HepG2 (cell line): ENCODE results near the gene CXCR5. TPM values are rescaled to one million over a fixed set of nuclear protein-coding genes. Genes with fewer than 3 reads are reported as not detected.

Source experiments
- ATAC-seq: fragments of 200-7000 bp; cut with Tn5 transposase; 3 replicates; pipeline ENCODE4 v1.9.1; 2020; ENCODE audit warnings: mild to moderate bottlenecking, moderate library complexity
- BruUV-seq: library from RNA; stranded (reverse); fragments of 400-500 nt; replicated peaks from 2 replicates; lab custom pipeline; 2021; lab: Mats Ljungman, UMichigan
- CTCF ChIA-PET: fragments of 300-600 bp; formaldehyde crosslinking; extraction: SDS; loops from one replicate; lab custom pipeline; 2021; ENCODE audit warnings: low total read pairs, inconsistent platforms, low intra/inter-chr PET ratio; lab: Yijun Ruan, JAX
- POLR2A ChIA-PET: fragments of 350-600 bp; sonication (Branson Sonifier 250); formaldehyde crosslinking; loops from one replicate; lab custom pipeline; 2020; ENCODE audit warnings: antibody characterized with exemption, inconsistent platforms; lab: Yijun Ruan, JAX
- DNase-seq: peaks from one replicate; pipeline ENCODE4 v3.0.0-alpha.2; 2015; ENCODE audit warnings: low spot score
- FAIRE-seq: peaks from 3 replicates; lab custom pipeline; 2011; peaks lifted over from hg19 to GRCh38; lab: Jason Lieb, UNC
- H2AFZ ChIP-seq: one replicate; pipeline ENCODE4 v1.6.1; 2011; ENCODE audit warnings: low read length, inconsistent platforms
- H3K27ac ChIP-seq: fragments of 300-600 bp; 3 replicates; pipeline ENCODE4 v1.8.0; 2011; ENCODE audit warnings: mixed run types, mild to moderate bottlenecking, mixed read lengths, low read length, inconsistent platforms; ENCODE audit not compliant: insufficient read depth; ENCODE audit errors: extremely low read length
- H3K27me3 ChIP-seq, 2 experiments: fragments of 200-600 bp in 1 of 2; 2 replicates in 1 of 2; 3 replicates in 1 of 2; pipeline versions ENCODE4 v1.6.0 to v1.8.0; 2011; ENCODE audit warnings: low read length in 2 of 2, mild to moderate bottlenecking in 2 of 2, moderate library complexity in 2 of 2, inconsistent platforms in 1 of 2; ENCODE audit not compliant: insufficient read depth in 2 of 2, control insufficient read depth in 1 of 2
- H3K36me3 ChIP-seq, 2 experiments: fragments of 200-600 bp in 1 of 2; replicated peaks in 1 of 2; 2 replicates in 1 of 2; 3 replicates in 1 of 2; pipeline versions ENCODE4 v1.5.1 to v1.8.0; 2011; ENCODE audit warnings: low read length in 2 of 2, inconsistent platforms in 1 of 2; ENCODE audit not compliant: insufficient read depth in 2 of 2, control insufficient read depth in 1 of 2
- H3K4me1 ChIP-seq: 2 replicates; pipeline ENCODE4 v1.5.1; 2012; ENCODE audit warnings: low read length, inconsistent platforms; ENCODE audit not compliant: insufficient read depth
- H3K4me2 ChIP-seq: 2 replicates; pipeline ENCODE4 v1.6.0; 2011; ENCODE audit warnings: low read depth, low read length, inconsistent platforms
- H3K4me3 ChIP-seq, 3 experiments: fragments of 200-600 bp in 1 of 3; sonication (generic), shearing (Covaris generic) in 1 of 3; replicated peaks in 1 of 3; 2 replicates each; pipeline ENCODE4 v1.5.1; 2011 to 2016; ENCODE audit warnings: low read length in 3 of 3, inconsistent platforms in 2 of 3, low read depth in 2 of 3, mild to moderate bottlenecking in 2 of 3, control low read depth in 1 of 3, mixed read lengths in 1 of 3; ENCODE audit not compliant: insufficient read depth in 1 of 3
- H3K79me2 ChIP-seq: one replicate; pipeline ENCODE4 v1.6.1; 2011; ENCODE audit warnings: low read length, inconsistent platforms; ENCODE audit not compliant: insufficient read depth
- H3K9ac ChIP-seq: 2 replicates; pipeline ENCODE4 v1.6.0; 2011; ENCODE audit warnings: mild to moderate bottlenecking, low read depth, low read length, inconsistent platforms; ENCODE audit not compliant: insufficient read depth
- H3K9me3 ChIP-seq: 2 replicates; pipeline ENCODE4 v1.5.1; 2012; ENCODE audit warnings: mild to moderate bottlenecking, low read length
- H4K20me1 ChIP-seq: 2 replicates; pipeline ENCODE4 v1.6.0; 2011; ENCODE audit warnings: inconsistent platforms, mild to moderate bottlenecking, low read length, moderate library complexity; ENCODE audit not compliant: insufficient read depth
- CTCF ChIP-seq: sonication (generic); formaldehyde crosslinking; IDR thresholded peaks from 2 replicates; pipeline ENCODE4 v1.5.0; 2020; ENCODE audit warnings: mild to moderate bottlenecking, missing genetic modification reagents, moderate library complexity
- DPF2 ChIP-seq: sonication (generic); formaldehyde crosslinking; IDR thresholded peaks from 2 replicates; pipeline ENCODE4 v1.4.0; 2020; ENCODE audit warnings: mild to moderate bottlenecking, low read depth, missing genetic modification reagents, borderline replicate concordance
- FOXA1 ChIP-seq, 2 experiments: fragments of 450-650 bp in 1 of 2; sonication (generic) in 1 of 2; formaldehyde crosslinking in 1 of 2; IDR thresholded peaks; 2 replicates each; pipeline versions ENCODE4 v1.4.0 to v1.6.1; 2016 to 2020; ENCODE audit warnings: missing genetic modification reagents in 1 of 2
- FOXP4 ChIP-seq: sonication (generic); formaldehyde crosslinking; IDR thresholded peaks from 2 replicates; pipeline ENCODE4 v1.4.0; 2020; ENCODE audit warnings: missing genetic modification reagents
- HNF1A ChIP-seq, 2 experiments: sonication (generic) in 1 of 2; formaldehyde crosslinking in 1 of 2; IDR thresholded peaks; 2 replicates each; pipeline versions ENCODE4 v1.4.0 to v1.6.1; 2016 to 2020; ENCODE audit warnings: borderline replicate concordance in 1 of 2, low read depth in 1 of 2, mild to moderate bottlenecking in 1 of 2, missing genetic modification reagents in 1 of 2
- NFKBIZ ChIP-seq: IDR thresholded peaks from 2 replicates; pipeline ENCODE4 v1.6.1; 2018; ENCODE audit warnings: missing genetic modification reagents, missing compliant biosample characterization
- SP5 ChIP-seq: IDR thresholded peaks from 2 replicates; pipeline ENCODE4 v1.6.1; 2016; ENCODE audit warnings: low read depth, borderline replicate concordance
- ZEB1 ChIP-seq: IDR thresholded peaks from 2 replicates; pipeline ENCODE4 v1.6.1; 2012; ENCODE audit warnings: mild to moderate bottlenecking, low read depth, inconsistent platforms; ENCODE audit not compliant: insufficient replicate concordance
- ZKSCAN1 ChIP-seq: fragments of 150-350 bp; IDR thresholded peaks from 2 replicates; pipeline ENCODE4 v1.6.1; 2014; ENCODE audit warnings: low read length
- ZNF382 ChIP-seq: sonication (generic); formaldehyde crosslinking; IDR thresholded peaks from 2 replicates; pipeline ENCODE4 v1.5.0; 2020; ENCODE audit warnings: missing genetic modification reagents, mild to moderate bottlenecking, borderline replicate concordance
- ZNF782 ChIP-seq: sonication (generic); formaldehyde crosslinking; IDR thresholded peaks from 2 replicates; pipeline ENCODE4 v1.4.0; 2020; ENCODE audit warnings: missing genetic modification reagents, mild to moderate bottlenecking, borderline replicate concordance
- ZSCAN5A ChIP-seq: sonication (generic); formaldehyde crosslinking; IDR thresholded peaks from 2 replicates; pipeline ENCODE4 v1.8.0; 2022; ENCODE audit warnings: mild to moderate bottlenecking, missing genetic modification reagents, borderline replicate concordance
- WGBS: methylation state at CpG from one replicate; pipeline ENCODE4 v1.1.6; 2017; ENCODE audit warnings: low lambda C conversion rate; 5-methylcytosine and 5-hydroxymethylcytosine counted together
- in situ Hi-C: cut with HindIII; loops from 2 replicates; pipeline ENCODE4 v1.10.0; 2017; ENCODE audit warnings: low pct_unique_long_range_greater_than_20kb; ENCODE audit not compliant: extremely low pct_ligation_motif_present
- intact Hi-C: fragments of 100-400 bp; cut with micrococcal nuclease; formaldehyde crosslinking; loops from one replicate; pipeline ENCODE4 v1.10.0; 2022; ENCODE audit not compliant: unreplicated experiment
- polyA plus RNA-seq, 8 experiments: library from polyadenylated mRNA; depleted of rRNA in 3 of 8; stranded (reverse) in 7 of 8; unstranded in 1 of 8; fragments of >200 nt; fragmentation: Illumina TruSeq in 4 of 8; extraction: Trizol in 4 of 8; gene quantifications; 2 replicates each; pipeline versions ENCODE4 v1.2.1 to v1.2.3, GENCODE V29; 2011 to 2016; ENCODE audit warnings: low read depth in 4 of 8, missing spikeins in 1 of 8, mixed read lengths in 1 of 8; ENCODE audit not compliant: insufficient read depth in 1 of 8
- total RNA-seq, 5 experiments: library from RNA; depleted of rRNA; stranded (reverse); fragments of >200 nt; fragmentation: Illumina TruSeq; extraction: Trizol; gene quantifications; 2 replicates each; pipeline ENCODE4 v1.2.3, GENCODE V29; 2016; ENCODE audit warnings: low read depth in 1 of 5

The CXCR5 gene
- total and polyA plus RNA-seq, 2 of the 13 experiments (the other 11 are each of a cell fraction or from before 2014, with no cell fraction given), result not detected

- TF ChIP-seq FOXP4 (CRISPR knock-in tag) (no peak), CTCF (no peak), ZSCAN5A (CRISPR knock-in tag) (no peak), DPF2 (CRISPR knock-in tag) (no peak), ZEB1 (no peak)
Measured at GRCh38 chr11:118846181-118846935, 37.3 kb upstream of the CXCR5 start (continued).

- no peaks in the 10 kb centered on the region for H3K9me3 ChIP-seq
- no peak overlapping the region for H3K9ac ChIP-seq
- H3K36me3 ChIP-seq, result no peaks in the 10 kb centered on the region
- no peaks in the 10 kb centered on the region; a peak in 1 of 5 replicates for H3K27me3 ChIP-seq
- intact Hi-C loops, result no loop called here
- no peak overlapping the region for H3K27ac ChIP-seq
- H3K4me3 ChIP-seq, result no peak overlapping the region
- in situ Hi-C loops, result no loop called here
- POLR2A ChIA-PET, result no interaction called here
- CTCF ChIA-PET, result no interaction called here
- peaks cover 7% of the 10 kb centered on the region for H3K4me1 ChIP-seq
- BruUV-seq, result no TSS peak
- no peak overlapping the region for H2AFZ ChIP-seq
- no peak overlapping the region for H3K4me2 ChIP-seq
- H3K79me2 ChIP-seq, result no peaks in the 10 kb centered on the region
- H4K20me1 ChIP-seq, result no peaks in the 10 kb centered on the region
- 73% methylated on average over 4 of the region's 4 CpGs for WGBS
- ATAC-seq (no peak), DNase-seq (no peak), FAIRE-seq (no peak)
- TF ChIP-seq FOXA1 (IDR thresholded peaks at IDR 0.05) (no peak), FOXA1 (CRISPR knock-in tag; IDR thresholded peaks at IDR 0.05) (no peak), NFKBIZ (CRISPR knock-in tag) (no peak), HNF1A (IDR thresholded peaks at IDR 0.05; ENCODE audit: low read depth) (no peak), HNF1A (CRISPR knock-in tag; IDR thresholded peaks at IDR 0.05; ENCODE audit: borderline replicate concordance) (no peak), ZNF382 (no peak), ZKSCAN1 (no peak), SP5 (CRISPR knock-in tag) (no peak), ZNF782 (CRISPR knock-in tag) (no peak)
Measured at GRCh38 chr11:118849825-118850224, 33.9 kb upstream of the CXCR5 start.
